ENCODE data around the gene AIP. TPM values are rescaled to one million over a fixed set of nuclear protein-coding genes. Genes with fewer than 3 reads are reported as not detected.

Gene AIP
- total and polyA plus RNA-seq, 9 of the 15 experiments (the other 6 are each of a cell fraction or from before 2014, with no cell fraction given) = 5.2 to 92.5 (median 52.7) TPM

GRCh38 chr11:67463680-67464410 lies 19.0 kb upstream of the AIP start (continued):
- TF ChIP-seq, protein P1, sequence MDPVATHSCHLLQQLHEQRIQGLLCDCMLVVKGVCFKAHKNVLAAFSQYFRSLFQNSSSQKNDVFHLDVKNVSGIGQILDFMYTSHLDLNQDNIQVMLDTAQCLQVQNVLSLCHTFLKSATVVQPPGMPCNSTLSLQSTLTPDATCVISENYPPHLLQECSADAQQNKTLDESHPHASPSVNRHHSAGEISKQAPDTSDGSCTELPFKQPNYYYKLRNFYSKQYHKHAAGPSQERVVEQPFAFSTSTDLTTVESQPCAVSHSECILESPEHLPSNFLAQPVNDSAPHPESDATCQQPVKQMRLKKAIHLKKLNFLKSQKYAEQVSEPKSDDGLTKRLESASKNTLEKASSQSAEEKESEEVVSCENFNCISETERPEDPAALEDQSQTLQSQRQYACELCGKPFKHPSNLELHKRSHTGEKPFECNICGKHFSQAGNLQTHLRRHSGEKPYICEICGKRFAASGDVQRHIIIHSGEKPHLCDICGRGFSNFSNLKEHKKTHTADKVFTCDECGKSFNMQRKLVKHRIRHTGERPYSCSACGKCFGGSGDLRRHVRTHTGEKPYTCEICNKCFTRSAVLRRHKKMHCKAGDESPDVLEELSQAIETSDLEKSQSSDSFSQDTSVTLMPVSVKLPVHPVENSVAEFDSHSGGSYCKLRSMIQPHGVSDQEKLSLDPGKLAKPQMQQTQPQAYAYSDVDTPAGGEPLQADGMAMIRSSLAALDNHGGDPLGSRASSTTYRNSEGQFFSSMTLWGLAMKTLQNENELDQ (CRISPR knock-in tag; IDR thresholded peaks at IDR 0.05; ENCODE audit: borderline replicate concordance) = no peak
- TF ChIP-seq ETV5 (CRISPR knock-in tag; IDR thresholded peaks at IDR 0.05; ENCODE audit: low read depth) (peak; percentile 66), MXI1 (IDR thresholded peaks at IDR 0.05; ENCODE audit: low read depth, low read length) (no peak), NBN (IDR thresholded peaks at IDR 0.05; ENCODE audit: low read depth) (no peak), ZFP36 (IDR thresholded peaks at IDR 0.05; ENCODE audit: low read depth, low read length, partially characterized antibody) (no peak), CHCHD3 (CRISPR knock-in tag; IDR thresholded peaks at IDR 0.05) (no peak), ZC3H8 (IDR thresholded peaks at IDR 0.05) (no peak), COPS2 (conservative IDR thresholded peaks at IDR 0.05) (no peak), ZBTB1 (CRISPR knock-in tag; IDR thresholded peaks at IDR 0.05; ENCODE audit: borderline replicate concordance, low read depth) (no peak), ZNF75A (CRISPR knock-in tag; IDR thresholded peaks at IDR 0.05) (no peak), DACH1 (IDR thresholded peaks at IDR 0.05; ENCODE audit: partially characterized antibody) (no peak), CREBBP (IDR thresholded peaks at IDR 0.05; ENCODE audit: low read depth, low read length) (no peak), ETV6 (IDR thresholded peaks at IDR 0.05; ENCODE audit: borderline replicate concordance in 1 of 2, low read depth in 2 of 2, low read length in 1 of 2) (no peak), ETV6 (CRISPR knock-in tag; IDR thresholded peaks at IDR 0.05; ENCODE audit: borderline replicate concordance) (no peak), ZNF133 (CRISPR knock-in tag; IDR thresholded peaks at IDR 0.05) (no peak), STAG1 (CRISPR knock-in tag; IDR thresholded peaks at IDR 0.05; ENCODE audit: borderline replicate concordance) (no peak)
- TF ChIP-seq, protein P2, sequence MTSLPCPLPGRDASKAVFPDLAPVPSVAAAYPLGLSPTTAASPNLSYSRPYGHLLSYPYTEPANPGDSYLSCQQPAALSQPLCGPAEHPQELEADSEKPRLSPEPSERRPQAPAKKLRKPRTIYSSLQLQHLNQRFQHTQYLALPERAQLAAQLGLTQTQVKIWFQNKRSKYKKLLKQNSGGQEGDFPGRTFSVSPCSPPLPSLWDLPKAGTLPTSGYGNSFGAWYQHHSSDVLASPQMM (CRISPR knock-in tag; IDR thresholded peaks at IDR 0.05) = no peak
- TF ChIP-seq, protein P3, sequence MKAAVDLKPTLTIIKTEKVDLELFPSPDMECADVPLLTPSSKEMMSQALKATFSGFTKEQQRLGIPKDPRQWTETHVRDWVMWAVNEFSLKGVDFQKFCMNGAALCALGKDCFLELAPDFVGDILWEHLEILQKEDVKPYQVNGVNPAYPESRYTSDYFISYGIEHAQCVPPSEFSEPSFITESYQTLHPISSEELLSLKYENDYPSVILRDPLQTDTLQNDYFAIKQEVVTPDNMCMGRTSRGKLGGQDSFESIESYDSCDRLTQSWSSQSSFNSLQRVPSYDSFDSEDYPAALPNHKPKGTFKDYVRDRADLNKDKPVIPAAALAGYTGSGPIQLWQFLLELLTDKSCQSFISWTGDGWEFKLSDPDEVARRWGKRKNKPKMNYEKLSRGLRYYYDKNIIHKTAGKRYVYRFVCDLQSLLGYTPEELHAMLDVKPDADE (conservative IDR thresholded peaks at IDR 0.05; ENCODE audit: control insufficient read depth, low read depth, low read length) = no peak
- TF ChIP-seq, protein P4, sequence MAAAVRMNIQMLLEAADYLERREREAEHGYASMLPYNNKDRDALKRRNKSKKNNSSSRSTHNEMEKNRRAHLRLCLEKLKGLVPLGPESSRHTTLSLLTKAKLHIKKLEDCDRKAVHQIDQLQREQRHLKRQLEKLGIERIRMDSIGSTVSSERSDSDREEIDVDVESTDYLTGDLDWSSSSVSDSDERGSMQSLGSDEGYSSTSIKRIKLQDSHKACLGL (CRISPR knock-in tag; IDR thresholded peaks at IDR 0.05; ENCODE audit: borderline replicate concordance, poor library complexity, severe bottlenecking) = no peak
- TF ChIP-seq, protein P5, sequence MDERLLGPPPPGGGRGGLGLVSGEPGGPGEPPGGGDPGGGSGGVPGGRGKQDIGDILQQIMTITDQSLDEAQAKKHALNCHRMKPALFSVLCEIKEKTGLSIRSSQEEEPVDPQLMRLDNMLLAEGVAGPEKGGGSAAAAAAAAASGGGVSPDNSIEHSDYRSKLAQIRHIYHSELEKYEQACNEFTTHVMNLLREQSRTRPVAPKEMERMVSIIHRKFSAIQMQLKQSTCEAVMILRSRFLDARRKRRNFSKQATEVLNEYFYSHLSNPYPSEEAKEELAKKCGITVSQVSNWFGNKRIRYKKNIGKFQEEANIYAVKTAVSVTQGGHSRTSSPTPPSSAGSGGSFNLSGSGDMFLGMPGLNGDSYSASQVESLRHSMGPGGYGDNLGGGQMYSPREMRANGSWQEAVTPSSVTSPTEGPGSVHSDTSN (CRISPR knock-in tag; IDR thresholded peaks at IDR 0.05; ENCODE audit: low read depth) = no peak
- TF ChIP-seq, protein P5 (tag; conservative IDR thresholded peaks at IDR 0.05; ENCODE audit: low read depth) = no peak

All from K562 (cell line).